B cell (primary cell): ENCODE measurements around the gene EZH1. TPM values are rescaled to one million over a fixed set of nuclear protein-coding genes. Genes with fewer than 3 reads are reported as not detected.

Experiments used
- ATAC-seq: fragments of 200-7000 bp; cut with Tn5 transposase; one replicate; pipeline ENCODE4 v1.10.0; 2021; ENCODE audit warnings: low read depth, mild to moderate bottlenecking, moderate number of reproducible peaks, moderate library complexity
- CTCF ChIA-PET: fragments of 350-600 bp; sonication (Branson Sonifier 250); formaldehyde crosslinking; loops from one replicate; lab custom pipeline; 2021; ENCODE audit warnings: antibody characterized with exemption, inconsistent platforms; lab: Charles Lee
- POLR2A ChIA-PET: fragments of 350-600 bp; sonication (Branson Sonifier 250); formaldehyde crosslinking; loops from one replicate; lab custom pipeline; 2021; ENCODE audit warnings: antibody characterized with exemption; lab: Charles Lee
- DNase-seq: peaks from one replicate; pipeline ENCODE4 v3.0.0; 2013
- H2AFZ ChIP-seq: 2 replicates; pipeline ENCODE4 v1.6.1; 2012; ENCODE audit warnings: mild to moderate bottlenecking, low read depth, low read length; ENCODE audit not compliant: insufficient read depth, poor library complexity, severe bottlenecking
- H3K27ac ChIP-seq, 2 donors: 1 replicate in 1 of 2; 2 replicates in 1 of 2; pipeline ENCODE4 v1.5.1; 2012 to 2013; ENCODE audit warnings: low read length in 2 of 2, mild to moderate bottlenecking in 2 of 2, moderate library complexity in 1 of 2
- H3K27me3 ChIP-seq, 4 experiments: fragments of 200-600 bp in 1 of 4; sonication (generic) in 1 of 4; replicated peaks in 1 of 4; 1 replicate in 2 of 4; 2 replicates in 2 of 4; pipeline versions ENCODE4 v1.6.1 to v1.7.0; 2013 to 2016; ENCODE audit warnings: low read length in 3 of 4, mild to moderate bottlenecking in 2 of 4, mixed read lengths in 1 of 4, moderate library complexity in 1 of 4; ENCODE audit not compliant: insufficient read depth in 4 of 4, control insufficient read depth in 3 of 4; ENCODE audit errors: control extremely low read depth in 1 of 4
- H3K36me3 ChIP-seq, 2 experiments: replicated peaks in 1 of 2; 1 replicate in 1 of 2; 2 replicates in 1 of 2; pipeline versions ENCODE4 v1.6.1 to v1.7.1; 2013; ENCODE audit warnings: low read length in 1 of 2; ENCODE audit not compliant: insufficient read depth in 2 of 2, control insufficient read depth in 1 of 2; ENCODE audit errors: control extremely low read depth in 1 of 2, extremely low read depth in 1 of 2
- H3K4me1 ChIP-seq, 2 donors: fragments of 200-600 bp in 1 of 2; sonication (generic) in 1 of 2; 1 replicate in 1 of 2; 2 replicates in 1 of 2; pipeline versions ENCODE4 v1.5.1 to v1.6.1; 2013 to 2017; ENCODE audit warnings: low read length in 2 of 2; ENCODE audit not compliant: control insufficient read depth in 2 of 2, insufficient read depth in 2 of 2
- H3K4me2 ChIP-seq: replicated peaks from 2 replicates; pipeline ENCODE3; 2012; ENCODE audit warnings: mild to moderate bottlenecking, low read depth, low read length; ENCODE audit not compliant: poor library complexity, severe bottlenecking
- H3K4me3 ChIP-seq, 5 experiments: fragments of 200-600 bp in 1 of 5; sonication (generic) in 1 of 5; 1 replicate in 3 of 5; 2 replicates in 2 of 5; pipeline versions ENCODE4 v1.5.1 to v1.7.0; 2011 to 2016; ENCODE audit warnings: low read length in 4 of 5, mild to moderate bottlenecking in 4 of 5, low read depth in 2 of 5, control low read depth in 1 of 5, moderate library complexity in 1 of 5; ENCODE audit not compliant: insufficient read depth in 1 of 5; ENCODE audit errors: control extremely low read depth in 1 of 5, extremely low read depth in 1 of 5
- H3K79me2 ChIP-seq: fragments of 200-600 bp; sonication (generic); one replicate; pipeline ENCODE4 v1.6.0; 2016; ENCODE audit warnings: low read length; ENCODE audit not compliant: control insufficient read depth, insufficient read depth
- H3K9ac ChIP-seq: fragments of 200-600 bp; sonication (generic); 2 replicates; pipeline ENCODE4 v1.6.1; 2017; ENCODE audit warnings: mild to moderate bottlenecking, low read length, moderate library complexity
- H3K9me3 ChIP-seq, 3 donors: one replicate each; pipeline versions ENCODE4 v1.6.1 to v1.7.1; 2013; ENCODE audit warnings: low read length in 2 of 3; ENCODE audit not compliant: control insufficient read depth in 2 of 3, insufficient read depth in 1 of 3; ENCODE audit errors: control extremely low read depth in 1 of 3
- H4K20me1 ChIP-seq: 2 replicates; pipeline ENCODE4 v1.6.0; 2012; ENCODE audit warnings: mild to moderate bottlenecking, low read length; ENCODE audit not compliant: insufficient read depth, control insufficient read depth, poor library complexity, severe bottlenecking
- H3K27ac Mint-ChIP-seq: one replicate; pipeline ENCODE4 v1.8.0; 2021; ENCODE audit warnings: mixed read lengths
- H3K27me3 Mint-ChIP-seq: one replicate; pipeline ENCODE4 v1.8.0; 2021; ENCODE audit warnings: mixed read lengths
- H3K4me1 Mint-ChIP-seq: one replicate; pipeline ENCODE4 v1.8.0; 2021; ENCODE audit warnings: mixed read lengths
- H3K4me3 Mint-ChIP-seq: one replicate; pipeline ENCODE4 v1.8.0; 2021; ENCODE audit warnings: mixed read lengths
- H3K9me3 Mint-ChIP-seq: one replicate; pipeline ENCODE4 v1.8.0; 2022; ENCODE audit warnings: mixed read lengths; ENCODE audit not compliant: insufficient read depth
- CTCF ChIP-seq: fragments of 200-600 bp; IDR thresholded peaks from one replicate; pipeline ENCODE4 v1.8.0; 2022; ENCODE audit warnings: antibody characterized with exemption, mild to moderate bottlenecking
- EZH2 ChIP-seq: IDR thresholded peaks from 2 replicates; pipeline ENCODE4 v1.6.1; 2012; ENCODE audit warnings: borderline replicate concordance, low read depth, mild to moderate bottlenecking, moderate library complexity, low read length; ENCODE audit not compliant: insufficient read depth, poor library complexity, severe bottlenecking
- WGBS: methylation state at CpG from one replicate; pipeline ENCODE4 v1.1.5; 2013; ENCODE audit warnings: missing lambda C conversion rate; ENCODE audit not compliant: insufficient coverage; 5-methylcytosine and 5-hydroxymethylcytosine counted together
- intact Hi-C: fragments of 100-400 bp; cut with micrococcal nuclease; formaldehyde crosslinking; loops from one replicate; pipeline ENCODE4 v1.10.0; 2022
- polyA plus RNA-seq: library from polyadenylated mRNA; depleted of rRNA; stranded (reverse); fragments of >200 nt; gene quantifications from 2 replicates; pipeline ENCODE4 v1.2.3, GENCODE V29; 2012
- total RNA-seq, 2 donors: library from RNA; stranded (reverse); fragments of 120-200 nt in 1 of 2; gene quantifications; 1 replicate in 1 of 2; 2 replicates in 1 of 2; pipeline versions ENCODE4 v1.2.3 to v1.2.4, GENCODE V29; 2013 to 2022

Gene EZH1
- total and polyA plus RNA-seq, 2 donors (not counting 1 experiment from before 2014, with no cell fraction given): 115 to 169 TPM

- Histone ChIP-seq H3K27me3 (no peaks in the 10 kb centered on the region), H3K4me3 (no peak overlapping the region), H3K4me1 (peaks cover 33 to 63% of the 10 kb centered on the region in 2 donors), H3K9me3 (no peaks in the 10 kb centered on the region), H2AFZ (no peak overlapping the region), H4K20me1 (no peaks in the 10 kb centered on the region), H3K27ac (peak overlapping the region in 1 of 2 donors; percentile 26), H3K9ac (no peak overlapping the region), H3K4me2 (peak overlapping the region; percentile 20), H3K79me2 (no peaks in the 10 kb centered on the region), H3K36me3 (peaks cover 2 to 69% of the 10 kb centered on the region in 2 experiments)
- ATAC-seq (peak; percentile 19), DNase-seq (peak; percentile 38)
- TF ChIP-seq CTCF: no peak
- no peak for TF ChIP-seq EZH2
- Mint-ChIP-seq H3K27me3 (no peaks in the 10 kb centered on the region), H3K4me3 (peak overlapping the region; percentile 57), H3K27ac (peak overlapping the region; percentile 77), H3K4me1 (peaks cover 45% of the 10 kb centered on the region), H3K9me3 (no peaks in the 10 kb centered on the region)
- 0% methylated on average over 1 of the region's 5 CpGs for WGBS
- intact Hi-C loops: no loop called here
- POLR2A ChIA-PET: interaction anchor here (0.6 kb wide), 2 partner anchors 8 to 158 kb away, joined by 4 read pairs; no protein-coding TSS in a partner anchor
- CTCF ChIA-PET: interaction anchor here (0.9 to 1.8 kb wide), 2 partner anchors 57 to 128 kb away, joined by 4 to 5 read pairs; no protein-coding TSS in a partner anchor
These were observed 38.1 kb downstream of the EZH1 start for GRCh38 chr17:42706732-42707131.

GRCh38 chr17:42704837-42705494 lies 39.9 kb downstream of the EZH1 start:
- POLR2A ChIA-PET: no interaction called here
- H3K9ac ChIP-seq: peak overlapping the region; percentile 23
- no peaks in the 10 kb centered on the region for H3K27me3 Mint-ChIP-seq
- intact Hi-C loops: no loop called here
- peaks cover 5% of the 10 kb centered on the region for H3K79me2 ChIP-seq
- H3K27me3 ChIP-seq: no peaks in the 10 kb centered on the region
- peaks cover 2 to 67% of the 10 kb centered on the region in 2 experiments for H3K36me3 ChIP-seq
- H3K9me3 ChIP-seq: no peaks in the 10 kb centered on the region
- H2AFZ ChIP-seq: no peak overlapping the region
- TF ChIP-seq EZH2 (no peak), CTCF (no peak)
- DNase-seq: peak; percentile 76
- CTCF ChIA-PET: interaction anchor here (1.3 to 1.4 kb wide), 2 partner anchors 31 to 127 kb away, joined by 3 to 6 read pairs; partner anchors contain the start of gene PSMC3IP
- H3K4me1 ChIP-seq: peaks cover 33 to 70% of the 10 kb centered on the region in 2 donors
- H3K4me3 Mint-ChIP-seq: peak overlapping the region; percentile 43
- peak overlapping the region; percentile 79 for H3K27ac Mint-ChIP-seq
- peaks cover 50% of the 10 kb centered on the region for H3K4me1 Mint-ChIP-seq
- no peak overlapping the region for H3K4me3 ChIP-seq
- H4K20me1 ChIP-seq: no peaks in the 10 kb centered on the region
- H3K27ac ChIP-seq: peak overlapping the region; percentile 33 to 68
- WGBS: 50% methylated on average over 4 of the region's 8 CpGs
- H3K9me3 Mint-ChIP-seq: no peaks in the 10 kb centered on the region
- ATAC-seq: peak; percentile 64
- H3K4me2 ChIP-seq: peak overlapping the region; percentile 53
